Effector CD4-positive, alpha-beta T cell (primary cell): ENCODE measurements around the gene ADCY2.
"Not testable (repeated sequence)": the region's sequence is repeated elsewhere in the genome, so short reads cannot be mapped to it uniquely, and the experiment has no call there.

ENCODE experiments used
- DNase-seq: peaks from one replicate; pipeline ENCODE4 v3.0.0-alpha.2; 2020

Gene ADCY2

DNA sequence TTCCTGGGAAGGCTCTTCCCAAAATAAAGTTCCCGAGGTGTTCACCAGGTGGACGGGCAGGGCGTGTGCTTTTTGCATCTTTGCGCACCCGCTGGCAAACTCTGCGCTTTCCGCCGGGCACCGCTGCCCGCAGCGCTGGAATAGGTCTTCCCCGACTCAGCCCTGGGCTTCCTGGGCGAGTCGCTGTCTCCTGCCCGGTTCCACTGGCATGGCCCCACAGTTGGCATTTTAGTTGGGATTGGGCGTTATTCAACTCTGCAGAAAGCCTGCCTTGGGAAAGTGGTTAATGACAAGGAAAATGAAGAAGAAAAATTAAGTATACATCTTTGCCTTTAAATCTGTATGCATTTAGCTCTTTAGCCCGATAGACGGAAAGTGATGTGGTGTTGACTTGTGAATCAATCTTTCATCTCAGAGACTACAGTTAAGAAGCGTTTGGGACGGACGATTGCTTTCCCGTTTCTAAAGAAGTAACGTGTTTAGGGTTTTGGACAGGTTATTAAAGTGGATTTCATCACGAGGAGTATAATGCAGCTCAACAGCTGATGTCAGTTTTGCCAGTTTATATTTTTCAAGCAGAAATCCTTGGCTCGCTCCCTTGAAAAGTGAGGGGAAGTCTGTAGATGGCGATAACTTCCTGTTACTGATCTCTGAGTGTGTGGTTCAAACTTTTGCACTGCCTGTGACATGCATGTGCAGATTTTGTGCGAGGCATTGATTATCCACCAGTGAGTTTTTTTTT is 946 bp downstream of the ADCY2 start:
- no peak for DNase-seq

DNA sequence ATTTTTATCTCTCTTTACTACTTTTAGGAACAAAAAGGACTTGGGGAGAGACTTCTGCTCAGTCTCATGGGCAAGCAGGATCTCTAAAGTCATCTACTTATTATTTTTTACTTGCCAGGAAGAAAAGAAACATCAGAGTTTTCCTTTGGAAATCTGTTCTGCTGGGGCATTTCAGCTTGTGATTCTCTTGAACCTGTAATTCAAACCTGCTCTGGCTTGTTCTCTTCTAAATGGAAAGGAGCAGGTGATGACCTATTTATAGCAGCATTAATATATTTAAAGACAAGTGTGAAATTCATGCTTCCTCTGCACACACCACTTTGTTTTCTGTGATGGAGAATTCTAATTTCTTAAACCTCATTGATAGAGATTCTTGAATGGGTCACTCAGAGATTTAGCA is 2.0 kb downstream of the ADCY2 start:
- DNase-seq = no peak

DNA sequence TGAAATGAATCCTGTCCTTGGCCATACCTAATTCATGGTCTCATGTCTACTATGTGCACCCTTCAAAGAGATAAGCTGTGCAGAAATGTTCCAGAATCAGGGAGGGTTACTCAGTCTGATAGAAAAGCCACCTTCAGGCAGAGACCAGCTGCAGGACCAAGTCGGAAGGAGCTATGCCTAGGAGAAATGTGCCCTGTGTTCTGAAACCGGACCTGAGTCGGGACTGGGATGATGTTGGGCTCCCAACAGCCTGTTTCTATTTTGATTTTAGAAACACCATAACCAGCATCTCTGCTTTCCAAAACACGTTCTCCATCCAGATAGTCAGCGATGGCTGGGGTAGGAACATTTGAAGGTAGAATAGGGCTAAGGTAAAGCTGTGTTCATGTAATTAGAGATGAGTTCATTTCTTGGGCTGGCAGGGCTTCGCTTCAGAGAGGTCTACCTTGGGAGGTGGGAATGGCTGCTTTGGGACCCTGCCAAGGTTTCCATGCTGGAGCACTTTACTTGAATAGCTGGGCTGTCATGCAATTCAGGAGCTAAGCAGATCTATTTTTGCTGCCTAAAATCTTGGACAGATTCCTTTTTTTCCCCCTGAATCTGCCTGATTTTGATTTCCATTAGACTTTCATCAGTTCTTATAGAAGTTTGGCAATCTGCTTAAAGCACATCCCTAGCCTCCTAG is 2.8 kb downstream of the ADCY2 start:
- no peak for DNase-seq

DNA sequence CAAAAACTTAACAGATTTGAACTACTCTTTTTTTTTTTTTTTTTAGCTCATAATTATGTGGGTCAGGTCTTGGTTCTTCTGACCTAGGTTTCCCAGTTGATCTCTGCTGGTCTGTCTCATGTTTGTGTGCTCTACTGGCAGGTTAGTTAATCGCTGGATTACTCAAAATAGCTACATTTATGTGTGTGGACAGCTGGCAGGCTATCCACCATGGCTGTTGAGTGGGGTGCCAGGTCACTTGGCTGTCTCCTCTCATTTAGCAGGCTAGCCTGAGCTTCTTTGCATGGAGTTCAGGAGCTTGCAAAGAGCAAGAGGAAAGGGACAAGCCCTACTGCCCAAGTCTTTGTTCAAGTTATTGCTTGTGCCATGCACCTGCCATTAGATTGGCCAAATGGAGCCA is 9.3 kb downstream of the ADCY2 start:
- DNase-seq = no peak

DNA sequence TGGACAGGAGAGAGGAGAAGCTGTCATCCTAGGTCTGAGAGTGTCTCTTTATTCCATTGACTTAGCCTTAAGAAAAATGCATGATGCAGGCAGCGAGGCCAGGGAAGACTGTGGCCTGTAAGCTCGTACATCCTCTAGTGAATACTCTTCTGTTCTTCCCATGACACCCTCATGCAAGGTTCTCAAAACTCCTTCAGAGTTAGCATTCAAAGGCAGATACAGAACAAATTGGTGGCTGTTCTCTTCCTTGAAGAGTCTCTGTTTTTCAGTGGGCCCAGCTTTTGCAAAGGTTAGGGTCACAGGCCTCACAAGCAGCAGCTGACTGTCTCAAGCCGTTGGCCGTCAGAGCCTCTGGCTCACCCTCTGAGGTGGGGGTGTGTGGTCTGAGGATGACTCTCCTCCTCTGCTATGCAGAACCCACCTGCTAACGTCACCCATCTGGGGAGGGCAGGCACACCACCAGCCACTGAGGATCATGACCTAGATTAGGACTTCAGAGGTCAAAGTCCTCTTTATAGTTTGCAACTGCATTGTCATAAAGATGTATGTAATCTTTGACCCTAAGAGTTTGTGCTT is 15.1 kb downstream of the ADCY2 start:
- DNase-seq = no peak

DNA sequence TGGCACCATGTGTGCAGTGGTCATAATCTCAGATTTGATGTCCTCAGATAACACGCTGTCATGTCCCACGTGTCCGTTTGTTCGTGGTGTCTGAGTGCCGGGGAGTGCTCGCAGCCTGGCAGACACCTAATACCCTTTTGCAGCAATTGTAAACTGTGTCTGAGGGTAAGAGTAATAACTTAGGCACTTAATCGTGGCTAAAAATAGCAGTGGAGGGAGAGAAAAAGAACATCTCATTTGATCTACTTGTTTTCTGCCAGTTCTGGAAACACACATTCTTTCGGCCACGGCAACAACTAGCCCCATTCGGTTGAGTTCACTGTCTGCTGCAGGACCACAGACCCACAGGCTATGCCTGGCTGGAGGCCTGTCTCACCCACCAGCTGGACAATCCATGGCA is 16.5 kb downstream of the ADCY2 start:
- DNase-seq = no peak

DNA sequence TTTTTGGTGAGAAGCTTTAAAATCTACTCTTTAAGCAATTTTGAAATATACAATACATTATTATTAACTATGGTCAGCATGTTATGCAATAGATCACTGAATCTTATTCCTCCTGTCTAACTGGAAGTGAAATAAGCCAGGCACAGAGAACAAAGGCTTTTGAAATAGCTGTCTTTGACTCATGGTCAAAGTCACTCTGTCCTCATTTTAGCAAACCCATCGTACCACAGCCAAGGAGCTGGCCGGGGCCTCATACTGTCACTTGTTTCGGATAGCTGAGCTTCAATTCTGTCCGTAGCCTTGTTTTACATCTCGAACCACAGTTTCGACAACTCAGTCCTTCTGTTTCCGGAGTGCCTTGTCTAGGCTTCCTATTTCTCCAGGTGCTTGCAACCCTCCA is 19.2 kb downstream of the ADCY2 start:
- no peak for DNase-seq

DNA sequence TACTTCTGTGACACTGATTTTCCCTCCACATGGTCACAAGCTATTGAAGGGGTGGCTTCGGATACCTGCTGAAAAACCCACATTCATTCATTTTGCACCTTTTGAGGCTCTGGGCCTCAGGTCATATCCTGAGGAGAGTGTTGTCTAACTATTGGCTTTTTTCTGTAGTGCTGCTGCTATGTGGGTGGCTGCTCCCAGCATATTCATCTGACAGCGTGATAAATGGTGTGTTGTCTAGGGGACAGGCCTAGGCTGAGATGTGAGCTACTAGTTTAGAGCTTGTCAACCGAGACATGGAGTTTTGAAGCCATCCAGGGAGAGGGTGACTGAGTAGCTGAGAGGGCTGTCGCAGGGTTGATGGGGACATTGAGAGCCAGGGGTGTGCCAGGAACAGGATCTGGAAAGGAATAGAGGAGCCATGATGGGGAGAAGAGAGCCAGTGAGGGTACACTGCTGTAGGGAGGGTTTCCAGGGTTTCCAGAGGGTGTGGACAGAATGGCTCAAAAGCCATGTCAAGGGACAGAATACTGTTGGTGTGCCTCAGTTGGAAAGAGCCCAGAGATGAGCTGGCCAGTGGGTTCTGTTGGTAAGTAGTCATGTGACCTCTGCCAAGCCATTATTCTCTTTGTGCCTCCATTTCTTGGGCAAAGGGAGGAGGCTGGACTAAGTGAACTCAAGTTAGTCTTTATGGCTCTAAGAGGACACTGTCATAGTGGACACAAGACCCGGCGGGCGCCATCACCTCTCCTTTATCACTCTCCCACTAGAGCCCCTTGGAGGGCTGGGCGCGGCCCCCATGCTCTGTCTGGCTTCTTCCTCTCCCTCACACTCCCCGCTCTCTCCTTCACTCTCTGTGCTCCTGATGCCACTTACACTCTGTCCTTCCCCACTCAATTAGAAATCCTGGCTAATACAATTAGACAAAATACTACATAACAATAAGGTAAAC is 19.9 kb downstream of the ADCY2 start:
- DNase-seq = no peak

DNA sequence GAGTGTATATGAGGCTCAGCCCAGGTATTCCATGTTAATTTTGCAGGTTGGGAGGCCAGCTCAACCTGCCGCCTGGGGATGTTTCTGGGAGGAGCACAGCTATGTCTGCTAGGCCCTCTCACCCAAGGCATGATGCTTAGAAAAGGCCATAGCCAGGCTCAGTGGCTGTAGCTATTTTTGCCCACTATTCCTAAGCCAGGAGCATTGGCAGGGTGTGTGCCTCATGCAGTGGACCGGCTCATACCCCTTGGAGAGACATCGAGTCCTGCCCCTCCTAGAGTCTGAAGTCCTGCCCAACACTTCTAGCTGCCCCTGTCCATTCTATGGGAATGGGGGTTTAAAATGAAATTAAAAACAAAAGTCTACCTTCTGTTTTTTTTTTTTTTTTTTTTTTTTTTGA is 22.3 kb downstream of the ADCY2 start:
- DNase-seq = no peak

DNA sequence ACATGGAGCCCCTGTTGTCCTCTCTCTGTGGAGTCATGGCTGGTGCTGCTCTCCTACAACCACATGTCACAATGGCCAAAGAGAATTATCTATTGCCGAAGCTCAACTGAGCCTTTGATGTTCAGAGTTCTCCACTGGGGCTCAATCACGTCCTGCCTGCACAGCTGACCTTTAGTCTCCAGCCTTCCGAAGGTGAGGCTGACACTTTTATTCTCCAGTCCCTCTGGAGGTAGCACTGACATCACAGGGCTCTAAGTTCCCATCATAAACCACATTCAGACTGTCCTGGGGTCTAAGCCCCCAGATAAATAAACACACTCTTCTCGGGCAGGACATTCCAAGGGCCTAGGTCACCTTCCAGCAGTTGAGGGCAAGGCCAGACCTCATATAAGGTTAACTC is 23.4 kb downstream of the ADCY2 start:
- no peak for DNase-seq

DNA sequence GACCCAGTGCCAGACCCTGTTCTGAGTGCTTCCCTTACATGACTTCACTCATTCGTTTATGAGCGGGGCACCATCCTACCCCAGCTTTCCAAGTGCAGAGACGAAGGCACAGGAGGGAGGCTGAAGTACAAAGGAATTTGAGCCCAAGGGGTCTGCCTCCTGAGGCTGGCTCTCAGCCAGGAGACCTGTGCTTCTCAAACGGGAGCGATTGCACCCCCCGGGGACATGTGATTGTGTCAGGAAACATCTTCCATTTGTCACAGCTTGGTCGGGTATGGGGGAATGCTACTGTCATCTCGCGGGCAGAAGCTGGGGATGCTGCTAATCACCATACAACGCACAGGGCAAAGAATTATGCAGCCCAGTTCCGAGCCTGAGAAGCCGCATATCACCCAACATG is 23.9 kb downstream of the ADCY2 start:
- DNase-seq = no peak

DNA sequence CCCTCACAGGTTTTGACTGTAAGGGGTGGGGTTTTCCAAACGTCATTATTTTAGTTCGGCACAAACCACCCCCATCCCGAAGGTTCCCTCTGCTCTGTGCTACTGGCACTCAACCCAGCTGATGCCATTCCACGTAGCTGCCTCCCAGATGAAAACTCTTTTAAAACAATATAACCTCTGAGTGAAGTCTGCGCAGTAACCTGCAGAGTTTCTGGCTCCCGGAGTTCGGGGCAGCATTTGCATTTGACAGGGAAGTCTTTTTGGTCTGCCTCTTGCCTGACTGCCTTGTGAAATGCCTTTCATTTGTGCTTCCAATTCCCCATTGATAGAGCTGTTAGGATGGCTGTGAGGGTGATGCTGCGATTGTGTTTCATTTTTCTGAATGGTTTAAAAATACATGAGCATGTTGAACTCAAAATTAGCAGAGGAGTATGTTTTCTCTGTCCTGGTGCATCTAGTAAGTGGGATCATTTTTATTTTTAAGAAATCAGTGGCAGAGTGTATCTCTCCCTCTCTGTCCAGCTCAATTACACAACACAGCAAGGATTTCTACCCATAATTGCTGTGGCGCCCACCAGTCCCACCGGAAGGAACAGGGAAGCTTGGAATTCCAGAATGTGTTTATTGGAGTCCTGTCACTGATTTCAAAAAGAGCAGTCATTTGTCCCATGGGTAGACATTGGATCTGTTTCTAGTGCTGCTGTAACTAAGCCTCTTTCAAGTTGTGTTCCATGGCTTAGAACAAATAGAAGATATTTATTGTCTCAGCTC is 24.8 kb downstream of the ADCY2 start:
- no peak for DNase-seq

DNA sequence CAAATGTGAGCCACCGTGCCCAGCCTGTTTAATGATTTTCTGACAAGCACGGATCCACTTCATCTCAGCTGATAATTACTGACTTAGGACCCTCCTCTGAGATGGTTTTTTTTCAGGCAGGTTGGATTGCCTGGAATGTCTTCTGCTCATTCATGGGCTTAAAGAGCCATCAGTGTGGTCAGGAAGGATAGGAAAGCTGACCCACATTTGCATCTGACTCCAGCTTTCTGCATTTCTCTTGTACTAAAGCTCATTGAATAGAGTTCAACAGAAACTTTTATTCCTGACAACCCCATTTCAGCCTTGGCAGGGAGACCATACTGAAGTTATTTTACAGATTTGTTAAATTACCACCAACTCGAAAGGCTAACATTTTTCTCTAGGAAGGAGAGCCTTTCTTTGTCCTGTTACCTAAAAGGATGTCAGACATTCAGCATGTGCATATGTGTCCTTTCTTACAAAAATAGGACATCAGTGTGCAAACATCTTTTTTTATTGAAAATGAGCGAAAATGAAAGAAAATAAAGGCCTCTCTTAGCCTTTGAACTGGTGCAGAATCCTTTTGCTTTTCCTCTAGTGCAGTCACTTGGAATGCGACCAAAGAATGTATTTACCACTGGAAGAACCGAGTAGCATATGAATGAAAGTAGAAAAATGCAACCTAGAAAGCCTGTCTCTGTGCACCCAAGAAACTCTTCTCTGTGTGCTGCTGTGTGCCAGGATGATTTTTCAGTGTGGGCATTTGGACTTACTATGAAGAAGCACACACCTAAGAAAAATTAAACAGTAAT is 26.6 kb downstream of the ADCY2 start:
- DNase-seq = no peak

DNA sequence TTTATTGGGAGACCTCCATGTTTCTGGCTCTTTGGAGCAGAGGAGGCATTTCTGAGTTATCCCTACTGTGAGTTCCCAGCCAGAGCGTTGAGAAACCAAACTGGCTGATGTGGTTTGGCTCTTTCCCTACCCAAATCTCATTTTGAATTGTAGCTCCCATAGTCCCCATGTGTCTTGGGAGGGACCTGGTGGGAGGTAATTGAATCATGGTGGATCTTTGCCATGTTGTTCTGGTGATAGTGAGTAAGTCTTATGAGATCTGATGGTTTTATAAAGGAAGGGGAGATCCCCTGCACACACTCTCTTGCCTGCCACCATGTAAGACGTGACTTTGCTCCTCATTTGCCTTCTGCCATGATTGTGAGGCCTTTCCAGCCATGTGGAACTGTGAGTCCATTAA is 27.3 kb downstream of the ADCY2 start:
- not testable (repeated sequence) for DNase-seq

DNA sequence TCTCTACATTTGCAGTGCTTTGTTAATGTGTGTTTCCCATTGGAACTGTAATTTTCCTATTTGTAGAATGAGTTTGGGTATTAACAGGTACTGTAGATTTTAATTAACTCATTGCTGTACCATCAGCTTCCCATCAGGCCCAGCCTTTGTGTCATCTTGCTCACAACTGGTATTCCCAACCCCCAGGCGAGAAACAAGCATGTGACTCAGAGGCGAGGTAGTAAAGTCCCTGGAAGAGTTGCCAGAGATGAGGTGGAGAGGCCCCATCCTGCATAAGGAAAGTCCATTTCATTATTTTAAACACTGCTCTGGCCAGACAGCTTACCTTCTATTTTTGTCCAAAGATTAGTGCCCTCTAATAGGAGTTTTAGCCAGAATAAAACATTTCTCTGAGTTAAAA is 29.9 kb downstream of the ADCY2 start:
- DNase-seq = no peak

DNA sequence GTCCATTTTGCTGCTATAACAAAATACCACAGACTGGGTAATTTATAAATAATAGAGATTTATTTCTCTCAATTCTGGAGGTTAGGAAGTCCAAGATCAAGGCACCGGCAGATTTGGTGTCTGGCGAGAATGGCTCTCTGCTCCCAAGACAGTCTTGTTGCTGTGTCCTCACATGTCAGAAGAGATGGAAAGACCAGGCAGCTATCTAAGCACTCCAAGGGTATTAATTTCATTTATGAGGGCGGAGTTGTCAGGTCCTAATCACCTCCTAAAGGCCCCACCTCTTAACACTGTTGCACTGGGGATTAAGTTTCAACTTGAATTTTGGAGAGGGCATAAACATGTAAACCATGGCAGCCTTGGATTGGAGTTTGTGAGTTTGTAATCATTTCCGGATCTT is 30.3 kb downstream of the ADCY2 start:
- DNase-seq = no peak

DNA sequence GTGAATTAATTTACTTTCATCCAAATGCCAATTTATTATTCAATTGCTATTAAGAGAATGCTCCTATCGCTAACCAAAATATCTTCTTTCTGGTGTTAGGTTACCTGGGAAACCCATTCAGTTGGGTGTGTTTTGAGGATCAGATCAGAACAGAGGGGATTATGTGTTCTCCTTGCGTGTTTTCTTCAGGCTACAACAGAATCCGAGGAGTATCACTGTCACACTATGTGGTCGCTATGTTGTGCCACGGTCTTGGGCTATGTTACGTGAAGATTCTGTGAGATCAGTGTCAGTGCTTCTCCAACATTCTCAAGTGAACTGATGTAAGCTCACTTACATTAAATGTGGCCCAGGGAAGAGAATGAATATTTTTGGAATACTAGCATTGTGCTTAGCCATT is 39.0 kb downstream of the ADCY2 start:
- DNase-seq = no peak

DNA sequence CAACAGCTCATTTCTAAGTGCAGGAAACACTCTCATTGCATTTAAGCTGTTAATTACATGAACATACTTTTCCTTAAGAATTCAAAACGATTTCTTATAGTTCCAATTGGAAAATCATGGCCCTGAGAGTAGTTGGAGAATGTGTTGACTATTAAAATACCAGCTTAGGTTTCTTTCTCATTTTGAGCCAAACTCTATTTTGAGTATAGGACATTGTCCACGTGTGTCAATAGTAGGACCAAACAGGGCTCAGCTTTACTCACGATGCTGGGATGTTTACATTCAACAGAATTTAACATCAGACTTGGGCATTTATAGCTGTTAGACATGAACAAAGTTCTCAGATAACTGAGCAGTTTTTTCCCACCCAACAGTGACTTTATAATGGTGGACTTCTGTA is 39.6 kb downstream of the ADCY2 start:
- no peak for DNase-seq

DNA sequence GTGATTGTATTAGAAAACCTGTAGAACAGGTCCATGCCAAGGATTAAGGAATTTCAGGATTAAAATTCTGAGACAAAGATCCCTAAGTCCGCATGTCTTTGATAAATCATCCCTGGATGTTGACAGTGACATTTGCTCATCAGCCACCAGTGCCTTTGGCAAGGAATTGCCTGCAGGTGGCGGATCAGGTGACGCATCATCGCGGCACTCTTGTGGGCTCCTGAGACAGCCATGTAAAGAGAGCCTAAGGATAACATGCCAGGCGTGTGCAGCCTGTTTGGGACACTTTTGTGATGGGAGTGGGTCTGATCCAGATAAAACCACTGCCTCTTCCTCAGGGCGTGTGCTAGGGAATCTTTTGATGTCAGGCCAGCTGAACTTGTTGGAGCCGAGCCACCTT is 40.6 kb downstream of the ADCY2 start:
- no peak for DNase-seq

DNA sequence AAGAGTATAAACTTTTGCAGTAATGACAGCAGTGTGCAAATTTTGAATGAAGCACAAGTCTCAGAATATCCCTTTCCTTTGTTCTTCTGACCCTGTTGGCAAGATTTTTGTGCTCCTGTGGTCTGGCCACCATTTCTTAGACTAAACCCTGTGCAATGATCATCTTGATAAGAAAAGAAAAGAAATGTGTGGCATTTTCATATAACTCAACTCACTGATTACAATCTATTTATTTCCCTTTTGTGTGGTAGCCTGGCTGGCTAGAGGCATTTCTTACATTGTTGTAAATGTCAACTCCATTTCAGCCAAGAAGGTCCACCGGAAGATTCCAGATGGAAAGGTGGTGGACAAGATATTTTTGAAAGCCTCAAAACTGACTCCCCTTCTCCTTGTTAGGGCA is 41.9 kb downstream of the ADCY2 start:
- DNase-seq = no peak

DNA sequence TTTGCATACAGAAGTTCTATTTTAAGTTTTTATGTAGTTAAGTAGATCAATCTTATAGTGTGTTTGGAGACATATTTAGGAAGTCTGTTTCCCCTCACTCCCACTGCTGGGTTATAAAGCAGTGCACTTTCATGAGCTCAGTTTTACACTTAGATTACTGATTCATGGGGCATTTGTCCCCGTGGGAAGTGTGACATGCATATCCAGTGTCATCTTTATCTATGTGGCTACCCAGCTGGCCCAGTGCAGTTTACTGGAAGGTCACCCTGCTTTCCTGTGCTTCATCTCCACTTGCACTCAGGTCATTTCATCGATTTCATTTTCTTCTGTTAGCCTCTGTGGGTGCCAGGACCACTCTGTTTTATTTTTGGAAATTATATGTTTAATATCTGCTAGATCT is 49.1 kb downstream of the ADCY2 start:
- no peak for DNase-seq

DNA sequence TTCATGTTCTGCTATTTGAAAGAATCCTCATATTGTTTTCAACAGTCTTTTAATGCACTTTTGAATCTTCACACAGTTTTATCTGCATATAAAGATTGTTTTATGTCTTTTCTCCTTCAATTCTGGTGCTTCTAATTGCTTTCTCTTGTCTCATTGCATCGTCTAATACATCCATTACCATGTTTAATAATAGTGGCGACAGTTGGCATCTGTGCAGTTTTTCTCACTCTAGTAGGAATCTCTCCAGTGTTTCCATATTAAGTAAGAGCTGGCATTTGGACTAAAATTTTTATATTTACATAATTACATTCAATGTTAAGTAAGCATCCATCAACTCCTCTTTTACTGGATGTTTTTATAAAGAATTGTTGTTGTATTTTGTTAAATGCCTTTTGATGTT is 49.9 kb downstream of the ADCY2 start:
- no peak for DNase-seq
